Measurements from ENCODE around the gene BDH1.

BDH1 gene

GRCh38 chr3:197504641-197505121, 51.1 kb downstream of the BDH1 start:
- DNase-seq = no peak

GRCh38 chr3:197504229-197504628, 51.5 kb downstream of the BDH1 start:
- DNase-seq = no peak

- no peak for DNase-seq
These were observed 52.1 kb downstream of the BDH1 start for GRCh38 chr3:197503652-197504051.

- peak in 1 of 5 experiments; percentile 63 for DNase-seq
These were observed 53.7 kb downstream of the BDH1 start for GRCh38 chr3:197501879-197502620.

- DNase-seq = peak in 1 of 5 experiments; percentile 39
These were observed 54.3 kb downstream of the BDH1 start for GRCh38 chr3:197501496-197501878.

GRCh38 chr3:197500812-197501211, 55.0 kb downstream of the BDH1 start:
- no peak for DNase-seq

GRCh38 chr3:197499427-197499826, 56.3 kb downstream of the BDH1 start:
- no peak for DNase-seq

- DNase-seq = no peak
These were observed 57.1 kb downstream of the BDH1 start for GRCh38 chr3:197498499-197499241.

- DNase-seq = no peak
These were observed 59.0 kb downstream of the BDH1 start for GRCh38 chr3:197496746-197497125.

- no peak for DNase-seq
These were observed 59.6 kb downstream of the BDH1 start for GRCh38 chr3:197495999-197496745.

GRCh38 chr3:197495499-197495898, 60.3 kb downstream of the BDH1 start:
- no peak for DNase-seq

GRCh38 chr3:197495059-197495455, 60.7 kb downstream of the BDH1 start:
- DNase-seq = no peak

- DNase-seq = no peak
These were observed 61.3 kb downstream of the BDH1 start for GRCh38 chr3:197494366-197495058.

GRCh38 chr3:197493049-197493448, 62.7 kb downstream of the BDH1 start:
- no peak for DNase-seq

GRCh38 chr3:197491923-197492664, 63.7 kb downstream of the BDH1 start:
- no peak for DNase-seq

- no peak for DNase-seq
These were observed 64.3 kb downstream of the BDH1 start for GRCh38 chr3:197491478-197491877.

GRCh38 chr3:197490098-197491058, 65.4 kb downstream of the BDH1 start:
- no peak for DNase-seq

- DNase-seq = no peak
These were observed 67.8 kb downstream of the BDH1 start for GRCh38 chr3:197487911-197488391.

- DNase-seq = no peak
These were observed 68.9 kb downstream of the BDH1 start for GRCh38 chr3:197486861-197487260.

- DNase-seq = no peak
These were observed 70.6 kb downstream of the BDH1 start for GRCh38 chr3:197485143-197485542.
